Neural progenitor cell (in vitro differentiated cells): Measurements from ENCODE around the gene TMX4. TPM values are rescaled to one million over a fixed set of nuclear protein-coding genes. Genes with fewer than 3 reads are reported as not detected.
A peak's percentile ranks its signal among the peaks of the same experiment; 100 is the strongest.

ENCODE experiments used
- DNase-seq: peaks from one replicate; pipeline ENCODE4 v3.0.0-alpha.2; 2016; ENCODE audit warnings: low spot score
- H2AFZ ChIP-seq: fragments of 200-600 bp; sonication (generic); replicated peaks from 2 replicates; pipeline ENCODE4 v1.6.1; 2016; ENCODE audit warnings: antibody characterized with exemption
- H3F3A ChIP-seq: fragments of 200-600 bp; sonication (generic); 2 replicates; pipeline ENCODE4 v1.6.1; 2016; ENCODE audit warnings: antibody characterized with exemption, low read depth
- H3K27ac ChIP-seq: fragments of 200-600 bp; sonication (generic); 2 replicates; pipeline ENCODE4 v1.5.1; 2016; ENCODE audit warnings: mild to moderate bottlenecking
- H3K27me3 ChIP-seq: fragments of 200-600 bp; sonication (generic); 2 replicates; pipeline ENCODE4 v1.6.1; 2016; ENCODE audit warnings: mild to moderate bottlenecking, moderate library complexity
- H3K36me3 ChIP-seq: fragments of 200-600 bp; sonication (generic); 2 replicates; pipeline ENCODE4 v1.5.1; 2016
- H3K4me1 ChIP-seq: fragments of 200-600 bp; sonication (generic); 2 replicates; pipeline ENCODE4 v1.6.1; 2016; ENCODE audit warnings: mixed run types
- H3K4me2 ChIP-seq: fragments of 200-600 bp; sonication (generic); 2 replicates; pipeline ENCODE4 v1.6.1; 2016
- H3K4me3 ChIP-seq: fragments of 200-600 bp; sonication (generic); 2 replicates; pipeline ENCODE4 v1.5.1; 2016
- H3K79me2 ChIP-seq: fragments of 200-600 bp; sonication (generic); 2 replicates; pipeline ENCODE4 v1.6.1; 2016; ENCODE audit warnings: low read depth
- H3K9ac ChIP-seq: fragments of 200-600 bp; sonication (generic); 2 replicates; pipeline ENCODE4 v1.6.1; 2016
- H3K9me3 ChIP-seq: fragments of 200-600 bp; sonication (generic); 2 replicates; pipeline ENCODE4 v1.5.1; 2016; ENCODE audit warnings: low read depth
- H4K20me1 ChIP-seq: fragments of 200-600 bp; sonication (generic); 2 replicates; pipeline ENCODE4 v1.6.1; 2016; ENCODE audit warnings: low read depth
- H3K27ac Mint-ChIP-seq: 3 replicates; pipeline ENCODE4 v1.8.0; 2021; ENCODE audit warnings: mixed read lengths
- H3K27me3 Mint-ChIP-seq: 2 replicates; pipeline ENCODE4 v1.8.0; 2022; ENCODE audit warnings: low read depth, mild to moderate bottlenecking, inconsistent platforms, moderate library complexity, mixed read lengths; ENCODE audit not compliant: insufficient read depth
- H3K36me3 Mint-ChIP-seq: 3 replicates; pipeline ENCODE4 v1.8.0; 2021; ENCODE audit warnings: mixed read lengths
- H3K4me1 Mint-ChIP-seq: 3 replicates; pipeline ENCODE4 v1.8.0; 2021; ENCODE audit warnings: mixed read lengths
- H3K4me3 Mint-ChIP-seq: 3 replicates; pipeline ENCODE4 v1.8.0; 2021; ENCODE audit warnings: mild to moderate bottlenecking, moderate library complexity, mixed read lengths
- H3K9me3 Mint-ChIP-seq: 3 replicates; pipeline ENCODE4 v1.8.0; 2020; ENCODE audit warnings: mixed read lengths
- CTCF ChIP-seq: fragments of 200-600 bp; sonication (generic); IDR thresholded peaks from 2 replicates; pipeline ENCODE4 v1.5.1; 2017; ENCODE audit warnings: antibody characterized with exemption, mild to moderate bottlenecking
- EZH2 ChIP-seq: fragments of 200-600 bp; sonication (generic); IDR thresholded peaks from 2 replicates; pipeline ENCODE4 v1.6.1; 2017; ENCODE audit warnings: antibody characterized with exemption, mild to moderate bottlenecking, moderate library complexity
- EZH2phosphoT487 ChIP-seq: fragments of 200-600 bp; sonication (generic); IDR thresholded peaks from 2 replicates; pipeline ENCODE4 v1.6.1; 2017; ENCODE audit warnings: antibody characterized with exemption
- total RNA-seq: library from RNA; depleted of rRNA; stranded (reverse); fragments of >200 nt; gene quantifications from 2 replicates; pipeline ENCODE4 v1.2.3, GENCODE V29; 2015; ENCODE audit warnings: low replicate concordance

The TMX4 gene
- total RNA-seq, 1 donor from 2014 or later, result 10.4 TPM

- peak overlapping the region; percentile 73 for H3K4me2 ChIP-seq
- no peak for DNase-seq
- peaks cover 11% of the 10 kb centered on the region for H3K4me1 ChIP-seq
Measured at GRCh38 chr20:8020314-8021079, 936 bp upstream of the TMX4 start.

GRCh38 chr20:8019998-8020247 is 362 bp upstream of the TMX4 start:
- H3K4me3 ChIP-seq, result peak overlapping the region; percentile 61

More at GRCh38 chr20:8020314-8021079, 936 bp upstream of the TMX4 start:
- Mint-ChIP-seq H3K36me3 (no peaks in the 10 kb centered on the region), H3K27ac (peak overlapping the region; percentile 98), H3K4me1 (peaks cover 10% of the 10 kb centered on the region), H3K27me3 (peaks cover 3% of the 10 kb centered on the region), H3K9me3 (no peaks in the 10 kb centered on the region), H3K4me3 (no peak overlapping the region)
- Histone ChIP-seq H3K4me3 (peak overlapping the region; percentile 61), H2AFZ (peak overlapping the region; percentile 8), H3K79me2 (no peaks in the 10 kb centered on the region), H3K27ac (no peak overlapping the region), H4K20me1 (no peaks in the 10 kb centered on the region), H3K36me3 (no peaks in the 10 kb centered on the region), H3K9me3 (no peaks in the 10 kb centered on the region), H3K9ac (no peak overlapping the region), H3K27me3 (no peaks in the 10 kb centered on the region), H3F3A (no peaks in the 10 kb centered on the region)
- no peak for TF ChIP-seq CTCF
- no peak for TF ChIP-seq EZH2phosphoT487

DNA sequence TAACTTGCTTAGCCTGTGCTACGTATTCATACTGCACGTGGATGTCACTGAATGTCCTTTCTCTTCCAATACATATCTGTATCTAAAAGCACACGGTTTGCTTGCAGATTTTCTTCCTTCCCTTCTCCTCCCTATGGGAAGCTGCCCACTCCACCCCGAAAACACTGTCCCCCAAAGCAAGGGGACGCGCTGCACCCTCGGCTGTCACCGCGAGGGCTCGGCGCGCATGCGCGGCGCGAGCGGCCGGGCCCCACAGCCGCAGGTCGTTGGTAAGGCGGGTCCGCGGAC is 659 bp downstream of the TMX4 start:
- no peaks in the 10 kb centered on the region for H3K36me3 Mint-ChIP-seq
- peaks cover 3% of the 10 kb centered on the region for H3K27me3 Mint-ChIP-seq
- Histone ChIP-seq H3K4me2 (peak overlapping the region; percentile 73), H3K4me3 (peak overlapping the region; percentile 61), H3K9ac (no peak overlapping the region), H3K9me3 (no peaks in the 10 kb centered on the region), H3K4me1 (peaks cover 11% of the 10 kb centered on the region), H3K36me3 (no peaks in the 10 kb centered on the region), H3K79me2 (no peaks in the 10 kb centered on the region), H3F3A (no peaks in the 10 kb centered on the region), H2AFZ (peak overlapping the region; percentile 60), H3K27ac (no peak overlapping the region), H4K20me1 (no peaks in the 10 kb centered on the region), H3K27me3 (no peaks in the 10 kb centered on the region)
- H3K27ac Mint-ChIP-seq, result no peak overlapping the region
- TF ChIP-seq EZH2, result no peak
- TF ChIP-seq EZH2phosphoT487, result no peak
- no peak for TF ChIP-seq CTCF
- peak overlapping the region; percentile 89 for H3K4me3 Mint-ChIP-seq
- DNase-seq, result peak; percentile 91
- no peaks in the 10 kb centered on the region for H3K9me3 Mint-ChIP-seq
- H3K4me1 Mint-ChIP-seq, result peaks cover 10% of the 10 kb centered on the region

More at GRCh38 chr20:8019998-8020247, 362 bp upstream of the TMX4 start:
- H3K27ac ChIP-seq, result no peak overlapping the region
- no peak overlapping the region for H3K4me3 Mint-ChIP-seq
- H3K4me2 ChIP-seq, result peak overlapping the region; percentile 73
- H2AFZ ChIP-seq, result peak overlapping the region; percentile 8
- no peak for DNase-seq
- H3K27ac Mint-ChIP-seq, result peak overlapping the region; percentile 98
- TF ChIP-seq CTCF, result no peak
- TF ChIP-seq EZH2, result no peak
- no peak for TF ChIP-seq EZH2phosphoT487
- H3K36me3 ChIP-seq, result no peaks in the 10 kb centered on the region
- H3K79me2 ChIP-seq, result no peaks in the 10 kb centered on the region
- peaks cover 3% of the 10 kb centered on the region for H3K27me3 Mint-ChIP-seq
- H3K9me3 Mint-ChIP-seq, result no peaks in the 10 kb centered on the region
- H3K9ac ChIP-seq, result no peak overlapping the region
- H3K36me3 Mint-ChIP-seq, result no peaks in the 10 kb centered on the region
- peaks cover 11% of the 10 kb centered on the region for H3K4me1 ChIP-seq
- no peaks in the 10 kb centered on the region for H4K20me1 ChIP-seq
- no peaks in the 10 kb centered on the region for H3K9me3 ChIP-seq
- no peaks in the 10 kb centered on the region for H3F3A ChIP-seq
- H3K4me1 Mint-ChIP-seq, result peaks cover 10% of the 10 kb centered on the region
- H3K27me3 ChIP-seq, result no peaks in the 10 kb centered on the region
